ENCODE results near the gene SERTAD4.

DNA sequence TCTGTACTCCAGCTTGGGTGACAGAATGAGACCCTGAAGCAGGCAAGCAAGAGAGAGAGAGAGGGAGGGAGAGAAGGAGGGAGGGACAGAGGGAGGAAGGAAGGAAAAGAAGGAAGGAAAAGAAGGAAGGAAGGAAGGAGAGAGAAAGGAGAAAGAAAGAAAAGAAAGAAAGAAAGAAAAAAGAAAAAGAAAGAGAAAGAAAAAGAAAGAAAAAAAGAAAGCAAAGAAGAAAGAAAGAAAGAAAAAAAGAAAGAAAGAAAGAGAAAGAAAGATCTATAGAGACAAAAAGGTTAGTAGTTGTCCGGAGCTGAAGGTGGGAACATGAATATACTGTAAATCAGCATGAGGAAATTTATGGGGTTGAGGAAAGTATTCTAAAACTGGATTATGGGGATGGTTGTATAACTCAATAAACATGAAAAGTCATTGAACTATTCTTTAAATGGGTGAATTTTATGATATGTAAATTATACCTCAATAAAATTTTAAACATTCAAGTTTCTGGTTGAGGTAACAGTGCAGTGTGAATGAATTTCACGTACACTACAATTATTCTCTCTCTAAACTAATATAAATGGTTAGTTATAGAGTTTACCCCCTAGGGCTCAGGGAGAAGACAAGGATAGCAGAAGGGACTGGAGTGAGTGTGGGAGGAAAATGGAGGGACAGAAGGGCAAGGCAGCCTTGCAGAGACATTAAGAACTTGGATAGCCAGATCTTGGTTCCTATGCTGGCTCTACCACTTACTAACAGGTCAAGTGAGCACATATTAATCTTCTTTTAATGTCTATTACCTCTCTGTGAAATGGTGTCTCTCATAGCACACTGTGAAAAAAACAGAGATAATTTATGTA lies 24.8 kb upstream of the SERTAD4 start:
- no peak for TF ChIP-seq POLR2A (IDR thresholded peaks at IDR 0.05)
- TF ChIP-seq EP300 (IDR thresholded peaks at IDR 0.05) = no peak
